MCF 10A (cell line): ENCODE results near the gene STEAP1B. TPM values are rescaled to one million over a fixed set of nuclear protein-coding genes. Genes with fewer than 3 reads are reported as not detected.

Experiments
- BruUV-seq: library from RNA; stranded (reverse); fragments of 400-500 nt; replicated peaks from 2 replicates; lab custom pipeline; 2021; lab: Mats Ljungman, UMichigan
- CTCF ChIA-PET: fragments of 300-600 bp; sonication (Branson Sonifier 250); formaldehyde crosslinking; extraction: SDS; loops from one replicate; lab custom pipeline; 2021; ENCODE audit warnings: antibody characterized with exemption, inconsistent platforms; lab: Yijun Ruan, JAX
- POLR2A ChIA-PET: fragments of 300-600, 350-650 bp; sonication (Branson Sonifier 250); formaldehyde crosslinking; extraction: SDS; loops from one replicate; lab custom pipeline; 2020; ENCODE audit warnings: antibody characterized with exemption, inconsistent platforms; lab: Yijun Ruan, JAX
- DNase-seq: peaks from one replicate; pipeline ENCODE4 v3.0.0-alpha.2; 2018; ENCODE audit not compliant: unreplicated experiment
- H3K27ac Mint-ChIP-seq: one replicate; pipeline ENCODE4 v1.8.0; 2022; ENCODE audit warnings: mild to moderate bottlenecking, low read depth, mixed read lengths; ENCODE audit not compliant: unreplicated experiment
- H3K27me3 Mint-ChIP-seq: one replicate; pipeline ENCODE4 v1.8.0; 2022; ENCODE audit warnings: mixed read lengths; ENCODE audit not compliant: insufficient read depth, unreplicated experiment
- H3K36me3 Mint-ChIP-seq: one replicate; pipeline ENCODE4 v1.8.0; 2022; ENCODE audit warnings: mild to moderate bottlenecking, moderate library complexity, mixed read lengths; ENCODE audit not compliant: insufficient read depth, unreplicated experiment
- H3K4me1 Mint-ChIP-seq: one replicate; pipeline ENCODE4 v1.8.0; 2022; ENCODE audit warnings: mixed read lengths; ENCODE audit not compliant: insufficient read depth, unreplicated experiment
- H3K4me3 Mint-ChIP-seq: one replicate; pipeline ENCODE4 v1.8.0; 2022; ENCODE audit warnings: mild to moderate bottlenecking, moderate library complexity, mixed read lengths; ENCODE audit not compliant: unreplicated experiment
- H3K9me3 Mint-ChIP-seq: one replicate; pipeline ENCODE4 v1.8.0; 2022; ENCODE audit warnings: mixed read lengths; ENCODE audit not compliant: unreplicated experiment
- intact Hi-C: fragments of 100-400 bp; cut with micrococcal nuclease; formaldehyde crosslinking; loops from 2 replicates; pipeline ENCODE4 v1.14.1; 2022
- total RNA-seq: library from RNA; stranded (reverse); gene quantifications from 2 replicates; pipeline ENCODE4 v1.2.3, GENCODE V29; 2022
- TF ChIP-seq, protein P1 (sequence below): fragments of 200-600 bp; IDR thresholded peaks from one replicate; pipeline ENCODE4 v1.8.0; 2022; ENCODE audit warnings: antibody characterized with exemption, mild to moderate bottlenecking; ENCODE audit not compliant: unreplicated experiment

Gene STEAP1B
- total RNA-seq, 1 experiment from 2014 or later, result not detected

DNA sequence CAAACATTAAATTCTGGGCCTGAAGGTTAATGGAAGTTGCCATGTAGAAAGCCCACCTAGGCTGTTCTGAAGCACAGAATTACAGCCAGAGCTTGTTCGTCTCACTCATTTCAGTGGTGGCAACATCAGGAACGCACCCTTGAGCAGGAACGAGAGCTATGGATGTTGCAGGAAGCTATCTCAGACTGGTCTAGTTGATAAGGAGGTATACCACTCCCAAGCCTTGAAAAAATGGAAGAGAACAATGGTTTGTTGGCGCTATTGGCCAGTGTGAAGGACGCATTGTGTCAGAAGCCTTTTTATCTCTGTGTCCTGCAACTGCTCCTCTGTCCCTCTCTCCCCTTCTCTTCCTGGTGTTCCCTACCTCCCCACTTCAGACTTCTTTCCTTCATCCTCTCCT is 82.1 kb downstream of the STEAP1B start:
- TF ChIP-seq, protein P1, sequence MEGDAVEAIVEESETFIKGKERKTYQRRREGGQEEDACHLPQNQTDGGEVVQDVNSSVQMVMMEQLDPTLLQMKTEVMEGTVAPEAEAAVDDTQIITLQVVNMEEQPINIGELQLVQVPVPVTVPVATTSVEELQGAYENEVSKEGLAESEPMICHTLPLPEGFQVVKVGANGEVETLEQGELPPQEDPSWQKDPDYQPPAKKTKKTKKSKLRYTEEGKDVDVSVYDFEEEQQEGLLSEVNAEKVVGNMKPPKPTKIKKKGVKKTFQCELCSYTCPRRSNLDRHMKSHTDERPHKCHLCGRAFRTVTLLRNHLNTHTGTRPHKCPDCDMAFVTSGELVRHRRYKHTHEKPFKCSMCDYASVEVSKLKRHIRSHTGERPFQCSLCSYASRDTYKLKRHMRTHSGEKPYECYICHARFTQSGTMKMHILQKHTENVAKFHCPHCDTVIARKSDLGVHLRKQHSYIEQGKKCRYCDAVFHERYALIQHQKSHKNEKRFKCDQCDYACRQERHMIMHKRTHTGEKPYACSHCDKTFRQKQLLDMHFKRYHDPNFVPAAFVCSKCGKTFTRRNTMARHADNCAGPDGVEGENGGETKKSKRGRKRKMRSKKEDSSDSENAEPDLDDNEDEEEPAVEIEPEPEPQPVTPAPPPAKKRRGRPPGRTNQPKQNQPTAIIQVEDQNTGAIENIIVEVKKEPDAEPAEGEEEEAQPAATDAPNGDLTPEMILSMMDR, result no peak
- ChIA-PET CTCF (no interaction called here), POLR2A (no interaction called here)
- Mint-ChIP-seq H3K36me3 (no peaks in the 10 kb centered on the region), H3K4me1 (no peaks in the 10 kb centered on the region), H3K27ac (no peak overlapping the region), H3K4me3 (no peak overlapping the region), H3K9me3 (no peaks in the 10 kb centered on the region), H3K27me3 (no peaks in the 10 kb centered on the region)
- no TSS peak for BruUV-seq
- intact Hi-C loops, result no loop called here
- DNase-seq, result no peak

DNA sequence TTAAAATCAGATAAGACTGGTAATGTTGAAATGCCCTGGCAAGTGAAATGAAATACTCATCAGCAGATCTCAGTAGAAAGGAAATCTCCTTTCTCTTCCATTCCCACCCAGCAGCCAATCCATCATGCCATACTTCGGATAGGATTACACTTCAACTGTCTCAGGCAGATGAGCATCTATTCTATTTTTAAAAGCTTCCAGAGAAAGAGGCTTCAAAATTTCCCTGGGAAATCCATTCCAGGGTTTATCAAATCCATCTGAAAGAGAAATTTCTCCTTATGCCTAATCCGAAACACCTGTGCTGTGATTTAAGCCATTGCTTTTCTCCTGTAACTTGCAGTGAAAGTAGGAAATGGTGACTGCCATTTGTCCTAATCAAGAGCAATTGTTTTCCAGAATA is 82.6 kb downstream of the STEAP1B start:
- Mint-ChIP-seq H3K4me3 (no peak overlapping the region), H3K4me1 (no peaks in the 10 kb centered on the region), H3K36me3 (no peaks in the 10 kb centered on the region), H3K27ac (no peak overlapping the region), H3K27me3 (no peaks in the 10 kb centered on the region), H3K9me3 (no peaks in the 10 kb centered on the region)
- intact Hi-C loops, result no loop called here
- no TSS peak for BruUV-seq
- ChIA-PET POLR2A (no interaction called here), CTCF (no interaction called here)
- no peak for DNase-seq
- TF ChIP-seq, protein P1, result no peak

DNA sequence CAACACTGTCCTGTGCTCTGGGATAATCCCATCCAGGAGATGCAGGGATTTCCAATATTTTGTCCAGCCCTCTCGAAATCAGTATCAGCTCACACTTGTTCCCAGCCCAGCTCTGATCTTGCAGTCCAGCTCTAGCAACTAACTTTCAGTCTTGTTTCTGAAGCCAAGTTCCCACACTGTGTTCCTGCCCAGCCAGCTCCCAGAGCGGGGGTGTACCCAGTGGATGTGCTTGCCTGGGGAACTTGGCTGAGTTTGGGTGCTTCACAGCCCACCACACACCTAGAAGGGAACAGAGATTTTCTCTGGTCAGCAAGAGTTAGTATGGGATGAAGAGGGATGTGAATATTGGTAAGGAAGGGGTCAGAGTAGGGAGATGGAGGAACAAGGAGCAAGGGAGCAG is 85.6 kb downstream of the STEAP1B start:
- no peaks in the 10 kb centered on the region for H3K9me3 Mint-ChIP-seq
- H3K4me1 Mint-ChIP-seq, result no peaks in the 10 kb centered on the region
- TF ChIP-seq, protein P1, result no peak
- no peak overlapping the region for H3K4me3 Mint-ChIP-seq
- BruUV-seq, result no TSS peak
- no peaks in the 10 kb centered on the region for H3K27me3 Mint-ChIP-seq
- no peak for DNase-seq
- intact Hi-C loops, result no loop called here
- ChIA-PET CTCF (interaction anchor here (0.6 kb wide), 1 partner anchor 331 kb away, joined by 4 read pairs; no protein-coding TSS in a partner anchor), POLR2A (no interaction called here)
- H3K36me3 Mint-ChIP-seq, result no peaks in the 10 kb centered on the region
- no peak overlapping the region for H3K27ac Mint-ChIP-seq

DNA sequence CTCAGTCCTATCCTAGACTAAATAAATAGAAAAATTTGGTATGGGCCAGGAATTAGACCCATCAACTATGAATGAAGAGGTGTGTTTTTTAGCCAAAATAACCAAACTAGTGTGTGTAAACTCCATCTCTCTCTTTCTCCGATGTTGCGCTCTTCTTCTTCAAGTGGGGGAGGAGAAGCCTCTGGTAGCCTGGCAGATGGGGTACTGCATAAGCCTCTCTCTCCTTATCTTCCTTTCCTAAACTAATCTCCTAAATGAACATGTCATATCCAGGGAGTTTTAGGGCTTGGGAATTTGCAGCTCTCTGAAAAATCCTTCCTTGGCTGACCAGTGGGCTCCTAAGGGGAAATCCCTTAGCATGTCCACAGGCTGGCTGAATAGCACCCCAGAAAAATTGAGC is 86.8 kb downstream of the STEAP1B start:
- Mint-ChIP-seq H3K4me1 (no peaks in the 10 kb centered on the region), H3K27me3 (no peaks in the 10 kb centered on the region), H3K27ac (no peak overlapping the region), H3K36me3 (no peaks in the 10 kb centered on the region), H3K4me3 (no peak overlapping the region), H3K9me3 (no peaks in the 10 kb centered on the region)
- TF ChIP-seq, protein P1, result no peak
- BruUV-seq, result no TSS peak
- POLR2A ChIA-PET, result no interaction called here
- CTCF ChIA-PET, result no interaction called here
- intact Hi-C loops, result no loop called here
- DNase-seq, result no peak
